IMR-90 (cell line): ENCODE measurements around the gene THSD7B.

Source experiments
- BHLHE40 ChIP-seq: fragments of 150-350 bp; IDR thresholded peaks from 2 replicates; pipeline ENCODE4 v1.6.1; 2016; ENCODE audit warnings: mild to moderate bottlenecking, low read depth, low read length
- CTCF ChIP-seq: conservative IDR thresholded peaks from 2 replicates; pipeline ENCODE4 v1.5.1; 2012; ENCODE audit warnings: mild to moderate bottlenecking, low read depth, low read length, improper control_type of control experiment
- RAD21 ChIP-seq: IDR thresholded peaks from 2 replicates; pipeline ENCODE4 v1.6.1; 2012; ENCODE audit warnings: low read length, improper control_type of control experiment
- RFX5 ChIP-seq: IDR thresholded peaks from 2 replicates; pipeline ENCODE4 v1.8.0; 2012; ENCODE audit warnings: low read depth, mild to moderate bottlenecking, low read length, moderate library complexity
- SMC3 ChIP-seq: fragments of 150-350 bp; IDR thresholded peaks from 2 replicates; pipeline ENCODE4 v1.6.1; 2016; ENCODE audit warnings: low read depth, mild to moderate bottlenecking, antibody characterized with exemption, low read length, moderate library complexity
- USF2 ChIP-seq: fragments of 150-350 bp; IDR thresholded peaks from 2 replicates; pipeline ENCODE4 v1.6.1; 2017; ENCODE audit warnings: mild to moderate bottlenecking, antibody characterized with exemption, low read length, low read depth

GRCh38 chr2:137155356-137156104, 390.2 kb downstream of the THSD7B start:
- no peak for TF ChIP-seq RAD21
- TF ChIP-seq CTCF, result no peak
- no peak for TF ChIP-seq USF2
- no peak for TF ChIP-seq RFX5
- TF ChIP-seq SMC3, result no peak
- no peak for TF ChIP-seq BHLHE40
